HepG2 (cell line): ENCODE measurements around the gene CRIM1. TPM values are rescaled to one million over a fixed set of nuclear protein-coding genes. Genes with fewer than 3 reads are reported as not detected.

Source experiments
- BHLHE40 ChIP-seq: IDR thresholded peaks from 2 replicates; pipeline ENCODE4 v1.6.1; 2011; ENCODE audit warnings: low read length, improper control_type of control experiment
- CREB1 ChIP-seq, 2 experiments: fragments of 450-650 bp in 1 of 2; IDR thresholded peaks; 2 replicates each; pipeline ENCODE4 v1.6.1; 2016 to 2017; ENCODE audit warnings: control low read depth in 1 of 2, mild to moderate bottlenecking in 1 of 2, missing compliant biosample characterization in 1 of 2, missing genetic modification characterization in 1 of 2
- CSRNP2 ChIP-seq: sonication (generic); formaldehyde crosslinking; conservative IDR thresholded peaks from 2 replicates; pipeline ENCODE4 v1.8.0; 2022; ENCODE audit warnings: low read depth, missing genetic modification reagents
- FOXP1 ChIP-seq, 2 experiments: fragments of 450-650 bp in 1 of 2; IDR thresholded peaks; 2 replicates each; pipeline ENCODE4 v1.6.1; 2017 to 2018; ENCODE audit warnings: antibody characterized with exemption in 1 of 2
- HIVEP1 ChIP-seq: sonication (generic); formaldehyde crosslinking; IDR thresholded peaks from 2 replicates; pipeline ENCODE4 v1.4.0; 2020; ENCODE audit warnings: mild to moderate bottlenecking, missing genetic modification reagents
- IRF9 ChIP-seq: sonication (generic); formaldehyde crosslinking; IDR thresholded peaks from 2 replicates; pipeline ENCODE4 v1.8.0; 2022; ENCODE audit warnings: missing genetic modification reagents, mild to moderate bottlenecking, borderline replicate concordance
- SNAPC4 ChIP-seq: sonication (generic); formaldehyde crosslinking; IDR thresholded peaks from 2 replicates; pipeline ENCODE4 v1.4.0; 2020; ENCODE audit warnings: mild to moderate bottlenecking, missing genetic modification reagents
- SRY ChIP-seq: sonication (generic); formaldehyde crosslinking; IDR thresholded peaks from 2 replicates; pipeline ENCODE4 v1.8.0; 2022; ENCODE audit warnings: mild to moderate bottlenecking, missing genetic modification reagents
- ZNF546 ChIP-seq: sonication (generic); formaldehyde crosslinking; conservative IDR thresholded peaks from 2 replicates; pipeline ENCODE4 v1.8.1; 2023; ENCODE audit warnings: mild to moderate bottlenecking, missing genetic modification reagents
- ZNF644 ChIP-seq: IDR thresholded peaks from 2 replicates; pipeline ENCODE4 v1.6.1; 2016; ENCODE audit warnings: low read depth
- ZNF703 ChIP-seq: sonication (generic); formaldehyde crosslinking; IDR thresholded peaks from 2 replicates; pipeline ENCODE4 v1.5.1; 2020; ENCODE audit warnings: missing genetic modification reagents, mild to moderate bottlenecking, moderate library complexity, borderline replicate concordance
- polyA plus RNA-seq, 8 experiments: library from polyadenylated mRNA; depleted of rRNA in 3 of 8; stranded (reverse) in 7 of 8; unstranded in 1 of 8; fragments of >200 nt; fragmentation: Illumina TruSeq in 4 of 8; extraction: Trizol in 4 of 8; gene quantifications; 2 replicates each; pipeline versions ENCODE4 v1.2.1 to v1.2.3, GENCODE V29; 2011 to 2016; ENCODE audit warnings: low read depth in 4 of 8, missing spikeins in 1 of 8, mixed read lengths in 1 of 8; ENCODE audit not compliant: insufficient read depth in 1 of 8
- total RNA-seq, 5 experiments: library from RNA; depleted of rRNA; stranded (reverse); fragments of >200 nt; fragmentation: Illumina TruSeq; extraction: Trizol; gene quantifications; 2 replicates each; pipeline ENCODE4 v1.2.3, GENCODE V29; 2016; ENCODE audit warnings: low read depth in 1 of 5
- TF ChIP-seq, protein P1 (sequence below): sonication (generic); formaldehyde crosslinking; IDR thresholded peaks from 2 replicates; pipeline ENCODE4 v1.8.0; 2022; ENCODE audit warnings: mild to moderate bottlenecking, missing genetic modification reagents, borderline replicate concordance
- TF ChIP-seq, protein P2 (sequence below): sonication (generic); formaldehyde crosslinking; IDR thresholded peaks from 2 replicates; pipeline ENCODE4 v1.4.0; 2020; ENCODE audit warnings: missing genetic modification reagents
- TF ChIP-seq, protein P3 (sequence below): IDR thresholded peaks from 2 replicates; pipeline ENCODE4 v1.6.1; 2016; ENCODE audit warnings: missing compliant biosample characterization, missing genetic modification reagents, borderline replicate concordance

Gene CRIM1
- total and polyA plus RNA-seq, 2 of the 13 experiments (the other 11 are each of a cell fraction or from before 2014, with no cell fraction given): 39.1 to 69.9 TPM

GRCh38 chr2:36376319-36376765, 20.8 kb downstream of the CRIM1 start (continued):
- TF ChIP-seq, protein P1, sequence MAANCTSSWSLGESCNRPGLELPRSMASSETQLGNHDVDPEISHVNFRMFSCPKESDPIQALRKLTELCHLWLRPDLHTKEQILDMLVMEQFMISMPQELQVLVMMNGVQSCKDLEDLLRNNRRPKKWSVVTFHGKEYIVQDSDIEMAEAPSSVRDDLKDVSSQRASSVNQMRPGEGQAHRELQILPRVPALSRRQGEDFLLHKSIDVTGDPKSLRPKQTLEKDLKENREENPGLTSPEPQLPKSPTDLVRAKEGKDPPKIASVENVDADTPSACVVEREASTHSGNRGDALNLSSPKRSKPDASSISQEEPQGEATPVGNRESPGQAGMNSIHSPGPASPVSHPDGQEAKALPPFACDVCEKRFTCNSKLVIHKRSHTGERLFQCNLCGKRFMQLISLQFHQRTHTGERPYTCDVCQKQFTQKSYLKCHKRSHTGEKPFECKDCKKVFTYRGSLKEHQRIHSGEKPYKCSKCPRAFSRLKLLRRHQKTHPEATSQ: no peak; the same call in 1 of the 2 replicates
- no peak for TF ChIP-seq ZNF546 (CRISPR knock-in tag)
- TF ChIP-seq ZNF703 (CRISPR knock-in tag): no peak
- peak; percentile 39; the same call in 1 of the 2 replicates for TF ChIP-seq ZNF644 (CRISPR knock-in tag)
- TF ChIP-seq CREB1 (IDR thresholded peaks at IDR 0.05): no peak
- no peak; the same call in 1 of the 2 replicates for TF ChIP-seq CREB1 (CRISPR knock-in tag; IDR thresholded peaks at IDR 0.05)
- no peak for TF ChIP-seq FOXP1 (IDR thresholded peaks at IDR 0.05)
- peak; percentile 40 for TF ChIP-seq FOXP1 (CRISPR knock-in tag; IDR thresholded peaks at IDR 0.05)
- no peak for TF ChIP-seq CSRNP2 (CRISPR knock-in tag)
- TF ChIP-seq, protein P2, sequence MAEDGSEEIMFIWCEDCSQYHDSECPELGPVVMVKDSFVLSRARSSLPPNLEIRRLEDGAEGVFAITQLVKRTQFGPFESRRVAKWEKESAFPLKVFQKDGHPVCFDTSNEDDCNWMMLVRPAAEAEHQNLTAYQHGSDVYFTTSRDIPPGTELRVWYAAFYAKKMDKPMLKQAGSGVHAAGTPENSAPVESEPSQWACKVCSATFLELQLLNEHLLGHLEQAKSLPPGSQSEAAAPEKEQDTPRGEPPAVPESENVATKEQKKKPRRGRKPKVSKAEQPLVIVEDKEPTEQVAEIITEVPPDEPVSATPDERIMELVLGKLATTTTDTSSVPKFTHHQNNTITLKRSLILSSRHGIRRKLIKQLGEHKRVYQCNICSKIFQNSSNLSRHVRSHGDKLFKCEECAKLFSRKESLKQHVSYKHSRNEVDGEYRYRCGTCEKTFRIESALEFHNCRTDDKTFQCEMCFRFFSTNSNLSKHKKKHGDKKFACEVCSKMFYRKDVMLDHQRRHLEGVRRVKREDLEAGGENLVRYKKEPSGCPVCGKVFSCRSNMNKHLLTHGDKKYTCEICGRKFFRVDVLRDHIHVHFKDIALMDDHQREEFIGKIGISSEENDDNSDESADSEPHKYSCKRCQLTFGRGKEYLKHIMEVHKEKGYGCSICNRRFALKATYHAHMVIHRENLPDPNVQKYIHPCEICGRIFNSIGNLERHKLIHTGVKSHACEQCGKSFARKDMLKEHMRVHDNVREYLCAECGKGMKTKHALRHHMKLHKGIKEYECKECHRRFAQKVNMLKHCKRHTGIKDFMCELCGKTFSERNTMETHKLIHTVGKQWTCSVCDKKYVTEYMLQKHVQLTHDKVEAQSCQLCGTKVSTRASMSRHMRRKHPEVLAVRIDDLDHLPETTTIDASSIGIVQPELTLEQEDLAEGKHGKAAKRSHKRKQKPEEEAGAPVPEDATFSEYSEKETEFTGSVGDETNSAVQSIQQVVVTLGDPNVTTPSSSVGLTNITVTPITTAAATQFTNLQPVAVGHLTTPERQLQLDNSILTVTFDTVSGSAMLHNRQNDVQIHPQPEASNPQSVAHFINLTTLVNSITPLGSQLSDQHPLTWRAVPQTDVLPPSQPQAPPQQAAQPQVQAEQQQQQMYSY (CRISPR knock-in tag): no peak
- TF ChIP-seq, protein P3, sequence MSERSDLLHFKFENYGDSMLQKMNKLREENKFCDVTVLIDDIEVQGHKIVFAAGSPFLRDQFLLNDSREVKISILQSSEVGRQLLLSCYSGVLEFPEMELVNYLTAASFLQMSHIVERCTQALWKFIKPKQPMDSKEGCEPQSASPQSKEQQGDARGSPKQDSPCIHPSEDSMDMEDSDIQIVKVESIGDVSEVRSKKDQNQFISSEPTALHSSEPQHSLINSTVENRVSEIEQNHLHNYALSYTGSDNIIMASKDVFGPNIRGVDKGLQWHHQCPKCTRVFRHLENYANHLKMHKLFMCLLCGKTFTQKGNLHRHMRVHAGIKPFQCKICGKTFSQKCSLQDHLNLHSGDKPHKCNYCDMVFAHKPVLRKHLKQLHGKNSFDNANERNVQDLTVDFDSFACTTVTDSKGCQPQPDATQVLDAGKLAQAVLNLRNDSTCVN (CRISPR knock-in tag): no peak
- no peak for TF ChIP-seq BHLHE40
- no peak for TF ChIP-seq IRF9 (CRISPR knock-in tag)
- no peak for TF ChIP-seq SRY (CRISPR knock-in tag)
- peak; percentile 57; the same call in 1 of the 2 replicates for TF ChIP-seq SNAPC4 (CRISPR knock-in tag)
- TF ChIP-seq HIVEP1 (CRISPR knock-in tag): no peak
